Fibroblast of pulmonary artery (primary cell): ENCODE data around the gene AHI1.

Experiments
- DNase-seq: peaks from one replicate; pipeline ENCODE4 v3.0.0-alpha.2; 2010; ENCODE audit warnings: low read depth
- H3K4me3 ChIP-seq: replicated peaks from 2 replicates; pipeline ENCODE4 v1.5.1; 2011; ENCODE audit warnings: low read depth, mild to moderate bottlenecking, control low read depth, low read length, moderate library complexity
- TF ChIP-seq, protein P1 (sequence below): IDR thresholded peaks from 2 replicates; pipeline ENCODE4 v1.5.1; 2011; ENCODE audit warnings: mild to moderate bottlenecking, control low read depth, low read length, inconsistent platforms; ENCODE audit errors: missing control alignments

Gene AHI1

GRCh38 chr6:135240711-135241110 lies 256.8 kb downstream of the AHI1 start:
- no peak for DNase-seq
- TF ChIP-seq, protein P1, sequence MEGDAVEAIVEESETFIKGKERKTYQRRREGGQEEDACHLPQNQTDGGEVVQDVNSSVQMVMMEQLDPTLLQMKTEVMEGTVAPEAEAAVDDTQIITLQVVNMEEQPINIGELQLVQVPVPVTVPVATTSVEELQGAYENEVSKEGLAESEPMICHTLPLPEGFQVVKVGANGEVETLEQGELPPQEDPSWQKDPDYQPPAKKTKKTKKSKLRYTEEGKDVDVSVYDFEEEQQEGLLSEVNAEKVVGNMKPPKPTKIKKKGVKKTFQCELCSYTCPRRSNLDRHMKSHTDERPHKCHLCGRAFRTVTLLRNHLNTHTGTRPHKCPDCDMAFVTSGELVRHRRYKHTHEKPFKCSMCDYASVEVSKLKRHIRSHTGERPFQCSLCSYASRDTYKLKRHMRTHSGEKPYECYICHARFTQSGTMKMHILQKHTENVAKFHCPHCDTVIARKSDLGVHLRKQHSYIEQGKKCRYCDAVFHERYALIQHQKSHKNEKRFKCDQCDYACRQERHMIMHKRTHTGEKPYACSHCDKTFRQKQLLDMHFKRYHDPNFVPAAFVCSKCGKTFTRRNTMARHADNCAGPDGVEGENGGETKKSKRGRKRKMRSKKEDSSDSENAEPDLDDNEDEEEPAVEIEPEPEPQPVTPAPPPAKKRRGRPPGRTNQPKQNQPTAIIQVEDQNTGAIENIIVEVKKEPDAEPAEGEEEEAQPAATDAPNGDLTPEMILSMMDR = no peak
- no peak overlapping the region for H3K4me3 ChIP-seq

DNA sequence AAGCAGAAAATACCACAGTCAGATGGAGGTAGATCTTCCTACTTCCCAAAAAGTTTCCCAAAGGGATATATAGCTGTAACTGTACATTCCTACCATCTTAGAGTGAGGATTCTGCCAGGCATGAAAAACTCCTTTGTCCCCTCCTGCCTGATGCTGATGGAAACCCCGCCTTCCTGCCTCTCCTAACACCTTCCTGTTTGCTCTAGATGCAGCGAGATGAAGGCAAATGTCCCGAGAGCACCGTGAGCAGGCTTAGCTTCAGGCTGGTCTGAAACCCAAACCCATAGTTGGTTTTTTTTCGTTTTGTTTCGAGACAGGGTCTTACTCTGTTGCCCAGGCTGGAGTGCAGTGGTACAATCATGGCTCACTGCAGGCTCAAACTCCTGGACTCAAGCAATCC lies 260.8 kb downstream of the AHI1 start:
- H3K4me3 ChIP-seq = no peak overlapping the region
- DNase-seq = no peak

GRCh38 chr6:135236319-135236718 lies 261.2 kb downstream of the AHI1 start:
- TF ChIP-seq, protein P1 = no peak
- DNase-seq = no peak
- no peak overlapping the region for H3K4me3 ChIP-seq

More for the DNA sequence above, 260.8 kb downstream of the AHI1 start:
- TF ChIP-seq, protein P1 = no peak

GRCh38 chr6:135235716-135236115 lies 261.8 kb downstream of the AHI1 start:
- no peak overlapping the region for H3K4me3 ChIP-seq
- TF ChIP-seq, protein P1 = no peak
- no peak for DNase-seq

- TF ChIP-seq, protein P1 = no peak
- H3K4me3 ChIP-seq = no peak overlapping the region
- no peak for DNase-seq
Measured at GRCh38 chr6:135234492-135234780, 263.1 kb downstream of the AHI1 start.

GRCh38 chr6:135233686-135234491 lies 263.7 kb downstream of the AHI1 start:
- TF ChIP-seq, protein P1 = no peak

More at GRCh38 chr6:135233686-135234491, 263.7 kb downstream of the AHI1 start:
- no peak overlapping the region for H3K4me3 ChIP-seq
- no peak for DNase-seq
